Dermis blood vessel endothelial cell (primary cell): ENCODE measurements around the gene MBTPS1. TPM values are rescaled to one million over a fixed set of nuclear protein-coding genes. Genes with fewer than 3 reads are reported as not detected.

Source experiments
- DNase-seq: peaks from one replicate; pipeline ENCODE4 v3.0.0; 2010
- total RNA-seq: library from RNA; depleted of rRNA; stranded (reverse); fragments of >200 nt; gene quantifications from 2 replicates; pipeline ENCODE4 v1.2.3, GENCODE V29; 2014

The MBTPS1 gene
- total RNA-seq, 1 donor from 2014 or later, result 120 TPM

DNA sequence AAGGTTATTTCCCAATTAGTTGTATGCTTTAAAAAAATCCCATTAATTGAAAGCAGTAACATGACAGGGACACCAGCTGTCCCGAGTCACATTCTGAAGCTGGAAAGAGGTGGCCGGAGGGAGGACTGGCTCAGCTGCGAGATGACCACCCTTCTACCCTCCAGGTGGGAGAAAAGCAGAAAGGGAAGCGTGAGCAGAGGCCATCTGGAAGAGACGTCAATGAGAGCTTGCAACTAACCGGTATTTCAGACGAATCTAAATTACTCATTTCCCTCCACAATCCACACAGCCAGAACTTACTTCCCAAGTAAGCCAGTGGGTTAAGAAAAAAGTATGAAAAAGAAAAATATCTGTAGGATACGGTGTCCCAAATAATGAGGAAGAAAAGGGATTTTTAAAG lies 45.6 kb downstream of the MBTPS1 start:
- DNase-seq, result peak; percentile 67

DNA sequence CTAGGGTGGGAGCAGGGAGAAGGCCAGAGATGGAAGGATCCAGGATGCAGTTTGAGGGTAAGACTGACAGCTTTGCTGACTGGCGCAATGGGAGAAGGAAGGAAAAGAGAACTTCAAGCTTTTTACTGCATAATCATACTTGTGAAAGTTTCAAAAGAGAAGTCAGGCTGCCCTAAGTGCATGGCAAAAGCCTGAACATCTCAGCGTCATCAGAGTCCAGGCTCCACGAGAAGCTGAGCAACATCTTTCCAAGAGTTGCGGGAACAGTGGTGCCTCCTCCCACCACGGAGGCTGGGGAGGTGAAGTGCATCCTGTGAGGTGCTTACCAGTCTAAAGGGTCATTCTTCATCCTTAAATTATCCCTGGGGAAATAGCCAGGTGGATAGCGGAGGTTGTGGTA lies 47.2 kb downstream of the MBTPS1 start:
- DNase-seq, result no peak

DNA sequence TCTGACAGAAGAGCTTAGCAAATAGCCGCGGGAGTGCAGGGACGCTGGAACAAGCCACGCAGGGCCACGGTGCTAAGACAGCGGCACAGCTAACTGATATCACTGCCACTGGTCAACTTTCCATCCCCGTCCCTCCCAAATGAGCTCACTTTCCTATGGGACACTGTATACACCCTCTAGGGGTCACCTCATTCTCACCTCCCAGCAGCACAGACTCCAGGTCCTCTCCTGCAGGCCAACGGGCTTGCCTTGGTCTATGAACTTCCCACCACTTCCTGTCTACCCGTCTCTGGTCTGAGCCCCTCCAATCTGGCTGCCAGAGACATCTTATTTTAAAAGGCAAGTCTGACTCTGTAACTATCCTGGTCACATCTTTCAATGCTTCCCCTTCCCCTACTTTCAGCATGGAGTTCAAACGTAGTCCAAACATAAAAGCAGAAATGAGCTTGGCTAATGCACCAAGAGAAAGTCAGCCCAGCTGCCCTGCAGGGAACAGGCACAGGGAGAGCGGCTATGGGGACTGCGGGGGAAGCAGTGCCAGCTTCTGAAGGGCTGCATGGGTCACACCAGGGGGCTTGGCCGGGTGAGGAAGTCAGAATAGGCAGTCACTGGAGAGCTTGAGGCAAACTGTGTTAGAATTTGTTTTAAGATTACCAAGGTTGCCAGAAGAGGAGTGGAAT lies 47.8 kb downstream of the MBTPS1 start:
- DNase-seq, result no peak

DNA sequence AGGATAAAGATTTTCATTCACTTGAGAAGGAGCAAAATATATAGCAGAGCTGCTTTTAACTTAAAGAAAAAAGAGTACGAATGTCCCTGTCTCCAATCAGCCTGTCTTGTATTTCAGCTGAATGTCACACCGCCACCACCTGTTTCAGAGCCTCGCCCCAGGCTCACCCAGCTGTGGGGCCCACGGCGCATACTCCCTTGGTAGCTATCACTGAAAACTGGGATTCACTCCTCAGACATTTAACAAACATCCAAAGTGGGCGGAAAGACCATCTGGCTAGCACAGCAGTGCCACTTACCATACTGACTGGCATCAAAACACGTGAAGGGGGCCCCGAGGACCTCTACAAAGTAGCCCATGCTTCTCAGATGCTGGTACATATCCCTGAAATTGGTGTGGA lies 48.7 kb downstream of the MBTPS1 start:
- no peak for DNase-seq

DNA sequence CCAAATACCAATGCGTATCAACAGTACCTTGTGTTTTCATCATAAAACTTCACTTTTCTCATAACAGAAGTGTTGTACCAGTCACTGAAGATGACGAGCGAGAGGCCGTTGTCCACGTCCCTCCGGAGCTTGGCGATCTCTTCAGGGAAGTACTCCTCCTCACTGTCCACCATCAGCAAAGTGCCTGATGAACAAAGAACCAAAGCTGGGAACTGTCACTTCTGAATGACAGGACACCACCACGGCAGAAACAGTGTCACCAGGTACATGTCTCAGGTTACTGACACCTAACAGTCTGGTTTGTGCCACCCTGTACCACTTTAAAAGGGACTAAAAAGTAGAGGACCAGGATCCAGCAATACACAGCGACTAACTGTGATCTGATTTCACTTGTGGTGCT lies 49.1 kb downstream of the MBTPS1 start:
- DNase-seq, result no peak

DNA sequence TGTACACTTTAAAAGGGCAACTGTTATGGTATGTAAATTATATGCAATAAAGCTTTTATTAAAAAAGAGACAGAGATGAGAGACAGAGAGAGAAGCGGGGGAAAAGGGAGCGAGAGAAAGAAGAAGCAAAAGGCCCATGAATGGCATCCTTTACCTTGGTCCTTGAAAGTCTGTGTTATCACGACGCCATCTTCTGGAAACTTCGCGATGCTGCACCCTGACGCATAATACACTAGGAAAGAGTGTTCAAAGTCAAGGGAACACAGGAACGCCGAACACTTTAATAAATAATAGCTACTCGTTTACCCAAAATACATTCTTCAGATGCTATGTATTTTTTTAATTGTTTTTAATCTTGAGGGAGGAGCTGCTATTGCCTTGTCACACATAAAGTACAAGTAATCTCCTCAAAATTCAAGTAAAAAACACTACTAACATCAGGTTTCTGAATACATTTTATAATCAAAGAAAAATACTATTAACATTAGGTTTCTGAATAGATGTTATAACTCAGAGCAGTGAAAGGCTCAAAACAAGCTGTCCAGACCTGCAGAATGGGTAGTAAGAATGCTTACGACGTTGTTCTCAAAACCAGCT lies 51.1 kb downstream of the MBTPS1 start:
- DNase-seq, result peak; percentile 82

DNA sequence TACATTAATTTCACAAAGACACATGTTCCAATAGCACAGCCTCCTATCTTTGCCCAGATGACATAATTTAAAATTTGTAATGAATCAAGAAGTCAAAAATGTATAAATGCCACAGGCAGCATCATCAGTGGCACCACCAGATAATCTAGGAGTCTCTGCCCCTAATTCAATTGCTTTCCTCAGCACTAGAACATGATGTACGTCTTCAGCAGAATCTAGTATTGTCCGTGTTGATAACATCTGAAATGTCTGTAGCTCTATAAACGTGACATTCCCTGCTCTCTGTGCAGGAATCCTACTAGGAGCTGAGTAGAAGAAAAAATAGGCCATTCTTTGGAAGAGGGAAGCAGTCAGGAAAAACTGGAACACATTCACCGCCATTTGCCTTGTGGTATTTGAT lies 52.8 kb downstream of the MBTPS1 start:
- no peak for DNase-seq

DNA sequence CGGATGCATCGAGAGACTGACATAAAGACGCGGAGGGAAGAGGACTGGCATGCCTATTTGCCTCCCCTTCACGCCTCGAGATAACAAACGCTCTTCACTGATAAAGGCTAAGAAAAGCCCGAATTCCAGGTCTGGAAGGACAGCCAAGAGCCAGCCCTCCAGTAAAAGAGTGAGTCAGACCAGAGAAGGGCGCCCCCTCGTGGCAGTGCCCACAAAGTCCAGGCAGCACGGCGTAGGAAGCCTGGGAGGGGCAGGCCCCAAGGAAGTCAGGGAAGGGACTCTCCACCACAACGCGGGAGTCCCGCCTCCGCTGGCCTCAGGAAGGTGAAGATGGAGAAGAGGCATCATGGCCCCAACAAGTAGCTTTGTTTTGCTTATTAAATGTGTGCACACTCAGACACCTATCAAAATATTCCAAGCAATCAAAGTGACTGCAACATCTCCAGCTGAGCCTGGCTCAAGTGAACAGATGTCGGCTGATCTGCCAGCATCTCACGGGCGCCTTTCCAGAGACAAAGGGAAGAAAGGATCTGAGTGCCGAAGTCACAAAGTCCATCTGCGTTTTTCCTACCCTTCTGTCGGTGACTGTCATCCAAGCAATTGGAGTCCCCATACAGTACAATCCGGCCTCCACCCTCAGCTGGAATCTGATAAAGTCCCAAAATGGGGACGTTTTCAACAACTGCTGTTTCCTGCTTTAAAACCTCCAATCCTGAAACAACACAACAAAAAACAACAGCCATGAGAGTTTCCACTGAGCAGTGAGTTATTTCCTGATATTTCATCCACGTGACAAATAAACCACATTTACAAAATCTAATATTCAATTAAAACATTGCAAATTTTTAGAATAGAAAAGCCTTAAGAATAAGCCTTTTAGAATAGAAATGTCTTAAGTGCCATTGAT lies 53.8 kb downstream of the MBTPS1 start:
- peak; percentile 88 for DNase-seq

DNA sequence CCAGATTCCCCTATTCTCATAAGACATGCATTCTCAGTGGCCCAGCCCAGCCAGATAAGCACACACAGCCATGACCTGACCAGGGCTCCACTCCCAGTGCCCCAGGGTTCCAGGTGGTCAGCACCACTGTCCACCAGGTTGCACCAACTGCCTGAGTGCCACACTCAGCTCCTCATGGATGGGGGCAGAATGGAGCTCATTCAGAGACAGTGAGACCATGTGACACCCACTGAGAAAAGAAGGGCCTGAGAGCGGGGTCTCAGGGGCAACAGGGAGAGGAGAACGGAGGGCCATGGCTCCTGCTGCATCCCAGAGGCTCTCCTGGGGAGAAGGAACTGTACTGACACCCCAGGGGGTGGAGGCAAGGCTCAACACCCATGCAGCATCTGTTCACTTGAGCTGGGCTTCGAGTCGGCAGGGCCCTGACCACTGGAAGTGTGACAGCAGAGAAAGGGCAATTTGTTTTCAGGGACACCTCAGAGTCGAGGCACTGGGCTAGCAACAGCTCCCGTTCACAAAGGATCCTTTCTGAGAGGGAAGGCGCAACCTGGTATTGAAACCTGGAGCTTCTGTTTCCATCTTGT lies 55.4 kb downstream of the MBTPS1 start:
- DNase-seq, result no peak

DNA sequence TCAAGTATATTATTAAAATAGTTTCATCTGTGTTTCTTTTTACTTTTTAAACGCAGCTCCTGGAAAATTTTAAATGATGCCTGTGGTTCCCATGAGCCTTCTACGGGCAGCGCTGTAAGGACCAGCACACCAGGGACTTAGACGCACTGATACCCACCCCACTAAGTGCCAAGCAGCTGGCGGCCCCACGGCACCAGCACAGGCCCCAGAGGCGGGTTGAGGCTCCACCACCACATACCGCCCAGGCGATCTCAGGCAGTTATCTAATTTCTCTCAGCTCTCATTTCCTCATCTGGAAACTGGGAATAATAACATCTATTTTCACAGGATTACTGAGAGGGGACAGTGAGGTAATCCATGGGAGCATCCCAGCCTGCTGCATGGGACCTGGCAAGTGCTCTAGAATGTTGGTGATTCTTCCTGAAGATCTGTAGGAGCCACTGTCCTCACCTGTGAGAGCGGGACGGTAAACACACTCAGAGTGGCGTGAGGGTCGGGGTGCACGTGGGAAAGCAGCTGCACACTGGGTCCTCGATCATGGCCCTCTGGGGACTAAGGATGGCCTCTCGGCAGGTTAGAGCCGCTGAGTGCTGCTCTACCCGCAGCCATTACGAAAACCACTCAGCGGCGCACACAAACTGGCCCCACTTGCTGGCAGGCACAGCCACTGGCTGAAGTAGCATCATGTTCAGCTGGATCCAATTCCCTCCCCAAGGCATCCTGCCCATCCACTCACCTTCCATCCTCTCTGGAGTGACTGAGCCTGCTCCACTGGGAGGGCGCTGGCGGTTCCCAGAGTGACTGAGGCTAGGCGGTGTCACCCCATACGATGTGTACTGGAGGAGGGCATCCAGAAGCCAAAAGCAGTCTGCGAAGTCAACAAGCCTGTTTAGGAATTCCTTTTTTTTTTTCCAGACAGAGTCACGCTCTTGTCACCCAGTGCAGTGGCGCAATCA lies 56.5 kb downstream of the MBTPS1 start:
- no peak for DNase-seq

DNA sequence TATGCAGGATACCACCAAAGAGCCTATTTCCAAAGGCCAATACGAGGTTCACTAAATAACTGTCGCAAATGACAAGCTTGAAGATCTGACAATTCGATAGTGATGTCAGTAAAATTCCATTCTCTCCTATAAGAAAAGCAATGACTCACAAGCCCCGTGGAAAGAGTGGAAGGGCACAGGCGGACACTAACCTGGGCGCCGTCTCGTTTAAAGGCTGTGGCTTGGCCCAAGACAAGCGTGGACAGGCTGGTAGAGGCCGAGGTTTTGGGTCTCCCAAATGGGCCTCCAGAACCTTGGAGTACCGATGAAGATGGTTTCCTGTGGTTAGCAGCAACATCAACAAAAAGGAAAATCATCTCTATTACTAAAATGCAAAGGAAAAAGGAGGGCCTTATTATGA lies 57.6 kb downstream of the MBTPS1 start:
- DNase-seq, result no peak

DNA sequence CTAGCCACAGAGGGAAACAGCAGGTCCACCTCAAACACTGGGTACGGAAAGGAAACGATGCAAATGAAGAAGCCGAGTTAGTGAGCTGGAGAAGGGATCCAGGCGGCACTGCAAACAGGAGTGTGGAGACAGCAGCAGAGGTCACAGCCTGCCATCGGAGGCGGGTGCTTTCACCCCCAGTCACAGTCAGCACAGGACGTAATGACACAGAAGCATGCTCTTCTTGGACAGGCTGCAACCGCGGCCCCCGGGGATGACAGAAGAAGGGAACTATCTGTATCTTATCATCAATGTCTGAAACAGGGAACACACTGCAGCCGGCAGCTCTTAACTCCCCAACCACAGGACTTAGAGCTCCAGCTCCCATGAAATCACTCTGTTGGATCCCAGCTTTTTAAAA lies 58.1 kb downstream of the MBTPS1 start:
- no peak for DNase-seq

DNA sequence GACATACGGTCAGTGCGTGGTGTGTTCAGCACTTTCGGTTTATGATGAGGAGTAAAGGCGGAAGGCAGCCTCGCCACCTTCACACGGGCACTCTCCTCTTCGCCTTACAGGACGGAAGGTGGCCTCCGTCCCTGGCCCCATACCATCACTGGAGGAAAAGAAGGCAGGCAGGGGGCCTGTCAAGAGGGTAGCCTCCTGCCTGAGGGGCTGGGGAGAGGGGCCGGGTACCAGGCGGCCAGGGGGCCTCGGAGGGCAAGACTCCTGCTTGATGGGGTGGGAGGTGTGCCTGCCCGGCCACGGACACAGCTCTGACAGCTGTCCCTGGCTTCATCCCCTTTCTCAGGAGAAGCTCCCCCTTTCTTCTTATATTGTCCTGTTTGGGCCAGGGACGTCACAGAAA lies 58.5 kb downstream of the MBTPS1 start:
- no peak for DNase-seq

DNA sequence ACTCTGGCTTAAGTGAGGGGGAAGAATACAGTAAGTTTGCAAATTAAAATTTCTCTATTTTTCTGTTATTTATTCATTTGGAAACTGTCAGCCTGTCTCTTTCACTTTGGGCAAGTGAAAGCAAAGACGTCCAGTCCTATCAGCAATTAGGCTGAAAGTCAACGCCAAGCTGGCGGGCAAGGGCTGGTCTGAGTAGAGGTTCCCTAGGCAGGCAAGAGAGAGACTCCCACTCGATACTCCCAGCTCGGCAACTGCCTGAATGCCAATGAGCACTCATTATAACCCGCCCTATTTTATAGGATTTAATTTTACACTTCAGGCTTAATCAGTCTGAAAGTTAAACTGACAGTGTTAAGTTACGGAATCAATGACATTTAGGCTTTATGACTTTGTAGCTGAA lies 59.8 kb downstream of the MBTPS1 start:
- DNase-seq, result no peak

DNA sequence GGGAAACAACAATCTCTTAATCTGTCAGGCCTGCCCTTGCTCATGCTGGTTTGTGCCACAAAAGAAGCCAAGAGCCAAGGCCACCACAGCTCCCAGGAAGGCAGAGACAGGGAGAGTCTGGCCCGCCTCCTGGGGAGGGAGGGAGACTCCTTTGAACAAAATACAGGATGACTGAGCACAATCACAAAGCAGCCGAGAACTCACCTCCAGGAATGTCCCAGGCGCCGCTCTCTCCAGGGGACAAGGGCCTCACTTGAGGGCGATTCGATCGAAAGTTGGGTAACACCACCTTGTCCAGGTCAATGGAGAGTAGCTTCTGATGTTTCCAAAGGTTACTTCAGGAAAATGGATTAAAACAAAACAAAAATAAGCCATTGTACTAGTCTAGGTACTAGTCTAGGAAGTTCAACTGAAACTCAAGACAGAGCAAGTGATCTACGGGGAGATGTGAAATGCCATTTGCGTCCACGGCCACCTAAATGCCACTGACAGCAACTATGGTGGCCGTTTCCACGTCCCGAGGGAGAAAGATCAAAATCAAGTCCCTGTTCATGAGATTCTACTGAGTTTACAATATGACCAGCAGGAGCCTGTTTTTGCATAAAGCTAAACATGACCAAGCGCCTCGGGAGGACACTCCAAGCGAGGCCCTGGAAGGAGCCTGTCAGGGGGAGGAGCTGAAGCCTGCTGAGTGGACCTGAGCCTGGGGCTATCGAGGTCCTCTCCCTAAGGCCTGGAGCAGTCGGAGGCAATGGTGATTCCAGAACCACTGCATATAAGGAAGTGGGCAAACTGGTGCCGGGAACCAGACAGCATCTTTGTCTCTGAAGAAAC lies 60.7 kb downstream of the MBTPS1 start:
- DNase-seq, result no peak

DNA sequence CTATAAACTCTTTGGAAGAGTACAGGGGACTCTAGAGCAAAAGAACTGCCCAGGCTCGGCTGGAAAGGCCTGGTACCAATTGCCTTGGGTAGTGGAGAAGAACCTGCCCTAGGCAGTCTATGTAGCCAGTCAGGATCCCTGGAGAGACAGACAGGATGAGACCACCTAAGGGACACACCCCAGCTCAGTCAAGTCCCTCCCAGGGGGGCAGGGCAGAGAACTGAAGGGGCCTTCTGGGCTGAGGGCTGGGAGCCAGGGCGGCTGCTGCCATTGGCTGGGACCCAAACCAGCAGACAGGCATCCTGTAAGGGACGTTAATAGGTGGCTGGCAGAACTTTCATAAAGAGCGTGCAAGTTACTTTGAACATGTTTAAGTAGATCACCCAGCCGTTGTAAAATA lies 61.4 kb downstream of the MBTPS1 start:
- no peak for DNase-seq

DNA sequence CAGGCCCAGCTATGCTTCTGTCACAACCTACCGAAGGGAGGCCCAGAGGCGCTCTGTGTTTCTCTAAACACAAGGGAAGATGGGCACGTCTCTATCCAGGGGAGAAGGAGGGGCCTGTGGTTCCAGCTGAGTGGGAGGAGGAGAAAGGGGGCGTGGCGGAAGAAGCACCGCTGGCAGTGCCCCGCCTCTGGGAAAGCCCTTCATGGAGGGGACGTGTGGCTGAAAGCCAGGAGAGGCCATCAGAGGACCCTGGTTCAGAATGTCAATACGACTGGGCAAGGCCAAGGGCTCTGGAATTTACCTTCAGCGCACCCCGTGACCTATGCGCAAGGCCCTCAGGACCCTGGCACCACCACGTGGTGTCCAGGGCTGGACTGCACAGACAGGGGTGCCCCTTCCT lies 61.8 kb downstream of the MBTPS1 start:
- DNase-seq, result no peak

DNA sequence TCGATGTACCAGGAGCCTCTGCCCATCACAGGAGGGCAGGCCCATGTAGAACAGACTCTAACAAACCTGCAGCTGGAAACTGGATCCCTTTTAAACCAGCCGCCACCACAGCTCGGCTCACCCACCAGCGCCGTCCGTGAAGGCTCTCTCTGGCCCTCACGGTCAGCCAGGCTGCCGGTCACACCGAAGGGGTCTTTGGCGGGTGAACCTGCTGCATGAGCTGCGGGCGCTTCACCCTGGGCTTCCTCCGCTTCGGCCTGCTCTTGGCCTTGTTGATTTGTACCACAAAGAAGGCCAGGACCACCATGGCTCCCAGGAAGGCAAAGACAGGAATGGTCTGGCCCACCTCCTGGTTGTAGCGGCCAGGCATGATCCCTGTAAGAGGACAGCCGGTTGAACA lies 62.5 kb downstream of the MBTPS1 start:
- no peak for DNase-seq

DNA sequence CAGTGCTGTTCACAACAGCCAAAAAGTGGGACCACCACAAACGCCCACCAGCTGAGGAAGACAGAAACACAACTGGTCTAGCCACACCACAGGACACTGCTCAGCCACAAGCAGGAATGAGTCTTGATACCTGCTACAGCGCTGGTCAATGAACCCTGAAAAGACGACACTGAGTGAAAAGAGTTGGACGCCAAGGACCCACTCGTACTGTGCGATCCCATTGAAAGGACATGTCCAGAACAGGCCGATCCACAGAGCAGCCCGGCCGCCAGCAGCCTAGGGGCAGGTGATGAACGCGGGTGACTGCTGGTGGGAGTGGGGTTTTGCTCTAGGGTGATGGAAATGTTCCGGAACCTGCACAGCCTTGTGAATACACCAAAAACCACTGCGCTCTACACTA lies 63.5 kb downstream of the MBTPS1 start:
- DNase-seq, result no peak

DNA sequence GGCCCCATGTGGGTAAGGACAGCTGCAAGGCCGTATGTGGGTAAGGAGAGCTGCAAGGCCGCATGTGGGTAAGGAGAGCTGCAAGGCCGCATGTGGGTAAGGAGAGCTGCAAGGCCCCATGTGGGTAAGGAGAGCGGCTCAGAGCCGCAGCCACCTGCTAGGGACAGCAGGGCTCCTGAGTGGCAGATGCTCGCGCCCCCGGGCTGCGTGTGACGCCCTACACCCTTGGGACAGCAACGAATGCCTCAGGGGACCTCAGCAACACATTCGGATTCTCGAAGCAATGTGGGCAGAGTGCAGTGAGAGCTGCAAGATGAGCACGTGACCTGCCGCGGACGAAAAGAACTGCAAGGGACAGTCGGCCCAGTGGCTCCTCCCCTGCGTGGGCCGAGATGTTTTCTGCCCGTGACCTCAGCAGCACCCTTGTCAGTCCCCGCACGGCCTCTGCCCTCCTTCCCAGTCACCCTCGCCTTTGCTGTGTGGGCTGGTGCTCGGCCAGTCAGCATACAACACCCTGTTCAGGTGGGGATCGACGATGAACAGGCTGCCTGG lies 64.6 kb downstream of the MBTPS1 start:
- DNase-seq, result no peak

DNA sequence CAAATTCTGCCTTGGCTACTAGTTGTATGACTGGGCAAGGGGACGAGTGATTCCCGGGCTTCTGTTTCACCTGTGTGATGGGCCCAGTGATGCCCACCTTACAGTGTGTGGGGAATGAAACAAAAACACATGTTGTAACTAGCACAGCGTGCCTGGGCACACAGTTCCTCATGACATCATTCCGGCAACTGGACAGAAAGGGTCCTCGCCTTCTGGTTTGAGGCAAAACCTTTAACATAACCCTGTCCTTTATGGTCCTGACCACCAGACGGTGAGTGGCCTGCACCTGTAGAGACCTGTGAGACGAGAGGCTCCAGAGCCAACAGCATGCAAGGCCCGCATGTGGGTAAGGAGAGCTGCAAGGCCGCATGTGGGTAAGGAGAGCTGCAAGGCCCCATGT lies 66.4 kb downstream of the MBTPS1 start:
- DNase-seq, result no peak
